DOHH2 (cell line): Measurements from ENCODE around the gene IGDCC3.

ENCODE experiments used
- H3F3A ChIP-seq: fragments of 200-600 bp; sonication (generic), shearing (Covaris generic); 2 replicates; pipeline ENCODE4 v1.6.0; 2016; ENCODE audit warnings: antibody characterized with exemption, mild to moderate bottlenecking; ENCODE audit not compliant: control insufficient read depth, insufficient read depth
- H3K27ac ChIP-seq: fragments of 200-600 bp; sonication (generic); 2 replicates; pipeline ENCODE4 v1.5.1; 2014; ENCODE audit warnings: low read depth, mild to moderate bottlenecking, low read length, moderate library complexity
- H3K27me3 ChIP-seq: fragments of 200-600 bp; sonication (generic); 2 replicates; pipeline ENCODE4 v1.6.1; 2014; ENCODE audit warnings: mild to moderate bottlenecking, low read length, mixed read lengths; ENCODE audit not compliant: control insufficient read depth
- H3K36me3 ChIP-seq: fragments of 200-600 bp; sonication (generic); 2 replicates; pipeline ENCODE4 v1.6.1; 2014; ENCODE audit warnings: mild to moderate bottlenecking, low read length, moderate library complexity, mixed read lengths; ENCODE audit not compliant: control insufficient read depth
- H3K4me1 ChIP-seq: fragments of 200-600 bp; sonication (generic); 2 replicates; pipeline ENCODE4 v1.6.1; 2014; ENCODE audit warnings: mild to moderate bottlenecking, low read length, mixed read lengths; ENCODE audit not compliant: control insufficient read depth
- H3K4me2 ChIP-seq: fragments of 200-600 bp; sonication (generic); 2 replicates; pipeline ENCODE4 v1.6.0; 2014; ENCODE audit warnings: mild to moderate bottlenecking, low read length, moderate library complexity
- H3K4me3 ChIP-seq: fragments of 200-600 bp; sonication (generic); 2 replicates; pipeline ENCODE4 v1.5.1; 2014; ENCODE audit warnings: mild to moderate bottlenecking, low read length, mixed read lengths
- H3K79me2 ChIP-seq: fragments of 200-600 bp; sonication (generic); 2 replicates; pipeline ENCODE4 v1.6.1; 2014; ENCODE audit warnings: mild to moderate bottlenecking, low read length, mixed read lengths; ENCODE audit not compliant: control insufficient read depth
- H3K9me2 ChIP-seq: fragments of 200-600 bp; sonication (generic); replicated peaks from 2 replicates; pipeline ENCODE4 v1.6.1; 2014; ENCODE audit warnings: mild to moderate bottlenecking, low read length, mixed read lengths; ENCODE audit not compliant: control insufficient read depth
- H3K9me3 ChIP-seq: fragments of 200-600 bp; sonication (generic); 2 replicates; pipeline ENCODE4 v1.6.1; 2014; ENCODE audit warnings: antibody characterized with exemption, low read length, mixed read lengths; ENCODE audit not compliant: control insufficient read depth, insufficient read depth
- H4K20me1 ChIP-seq: fragments of 200-600 bp; sonication (generic); 2 replicates; pipeline ENCODE4 v1.6.0; 2014; ENCODE audit warnings: low read depth, mild to moderate bottlenecking, antibody characterized with exemption, low read length, moderate library complexity; ENCODE audit not compliant: control insufficient read depth, insufficient read depth
- CTCF ChIP-seq: fragments of 200-600 bp; sonication (generic); IDR thresholded peaks from one replicate; pipeline ENCODE4 v1.5.1; 2014; ENCODE audit warnings: antibody characterized with exemption, mild to moderate bottlenecking, low read depth, low read length; ENCODE audit not compliant: poor library complexity, severe bottlenecking
- EZH2phosphoT487 ChIP-seq: fragments of 200-600 bp; sonication (generic); IDR thresholded peaks from 2 replicates; pipeline ENCODE4 v1.6.1; 2017; ENCODE audit warnings: borderline replicate concordance, mild to moderate bottlenecking, antibody characterized with exemption, low read length, moderate library complexity, mixed read lengths

IGDCC3 gene

DNA sequence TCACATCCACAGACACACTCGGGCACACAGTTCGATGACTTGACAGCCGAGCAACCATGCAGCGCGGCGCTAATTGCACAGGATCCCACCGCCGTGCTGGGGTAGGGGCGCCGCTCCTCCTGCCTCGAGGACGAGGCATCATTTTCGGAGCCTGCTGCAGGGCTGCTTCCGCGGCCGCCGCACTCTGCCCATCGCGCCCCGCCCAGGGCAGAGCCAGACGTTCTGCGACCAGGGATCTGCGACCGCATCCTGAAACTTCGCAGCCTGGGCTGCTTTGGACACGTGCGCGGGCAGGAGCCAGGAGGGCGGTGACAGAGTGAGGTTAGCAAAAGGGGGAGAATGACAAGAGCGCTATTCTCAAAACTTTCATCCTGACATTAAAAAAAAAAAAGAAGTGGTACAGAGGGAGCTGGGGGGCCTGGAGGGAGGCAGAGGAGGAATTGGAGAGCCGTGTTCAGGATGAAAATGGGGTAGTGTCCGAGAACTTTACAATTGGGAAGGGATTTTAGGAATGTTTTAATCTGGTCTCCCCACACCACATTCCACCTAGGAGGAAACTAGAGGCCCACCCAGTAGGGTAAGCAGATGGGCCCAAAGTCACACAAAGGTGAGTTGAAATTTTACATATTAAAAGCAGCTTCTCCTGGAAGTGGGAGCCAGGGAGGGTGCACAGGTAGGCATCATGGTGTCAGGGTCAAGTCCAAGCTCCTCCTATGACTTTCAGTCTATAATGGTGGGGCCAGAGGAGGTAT lies 15.9 kb downstream of the IGDCC3 start:
- no peak overlapping the region for H3K4me3 ChIP-seq
- H3K4me2 ChIP-seq = no peak overlapping the region

DNA sequence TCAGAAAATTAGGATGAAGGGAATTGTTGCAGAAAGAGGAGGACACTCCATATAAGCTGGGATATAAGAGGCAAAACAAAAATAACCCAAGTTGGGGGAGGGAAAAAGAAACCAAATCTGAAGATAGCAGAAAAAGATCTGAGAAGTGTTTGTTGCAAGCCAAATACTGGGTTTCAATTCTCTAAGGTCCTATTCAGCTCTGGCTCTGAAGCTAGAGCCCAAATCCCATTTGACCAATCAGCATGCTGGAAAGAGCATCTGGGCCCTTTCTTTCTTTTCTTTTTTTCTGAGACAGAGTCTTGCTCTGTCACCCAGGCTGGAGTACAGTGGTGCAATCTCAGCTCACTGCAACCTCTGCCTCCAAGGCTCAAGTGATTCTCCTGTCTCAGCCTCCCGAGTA lies 17.3 kb downstream of the IGDCC3 start:
- no peak overlapping the region for H3K27ac ChIP-seq
- no peaks in the 10 kb centered on the region for H3K36me3 ChIP-seq
- no peaks in the 10 kb centered on the region for H3K79me2 ChIP-seq
- H3K9me3 ChIP-seq = no peaks in the 10 kb centered on the region
- H3K4me1 ChIP-seq = no peaks in the 10 kb centered on the region
- no peak overlapping the region for H3K4me2 ChIP-seq
- no peaks in the 10 kb centered on the region for H3F3A ChIP-seq
- peaks cover 11% of the 10 kb centered on the region for H3K27me3 ChIP-seq
- no peak for TF ChIP-seq CTCF
- no peak for TF ChIP-seq EZH2phosphoT487
- H3K4me3 ChIP-seq = no peak overlapping the region
- H4K20me1 ChIP-seq = no peaks in the 10 kb centered on the region
- H3K9me2 ChIP-seq = no peaks in the 10 kb centered on the region

More for the DNA sequence above, 15.9 kb downstream of the IGDCC3 start:
- Histone ChIP-seq H4K20me1 (no peaks in the 10 kb centered on the region), H3K9me3 (no peaks in the 10 kb centered on the region), H3K36me3 (no peaks in the 10 kb centered on the region), H3F3A (no peaks in the 10 kb centered on the region), H3K27ac (no peak overlapping the region), H3K4me1 (no peaks in the 10 kb centered on the region), H3K79me2 (no peaks in the 10 kb centered on the region), H3K9me2 (no peaks in the 10 kb centered on the region), H3K27me3 (peaks cover 14% of the 10 kb centered on the region)
- TF ChIP-seq EZH2phosphoT487 (no peak), CTCF (no peak)

DNA sequence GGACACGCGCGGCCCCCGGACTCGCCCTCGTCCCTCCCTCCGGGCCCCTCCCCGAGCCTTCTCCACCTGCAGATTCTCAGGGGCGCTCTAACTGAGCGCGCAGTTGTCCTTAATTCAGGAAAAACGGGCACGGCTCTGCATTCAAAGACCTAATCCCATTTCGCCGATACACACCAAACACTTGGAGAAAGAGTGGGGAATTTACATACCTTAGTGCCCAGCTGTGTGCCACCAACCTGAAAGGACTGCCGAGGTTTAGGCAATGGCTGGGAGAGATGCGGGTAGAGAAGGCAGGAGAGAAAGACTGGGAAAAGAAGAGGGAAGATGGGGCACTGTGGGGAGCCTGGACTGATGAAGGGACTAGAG lies 21.8 kb downstream of the IGDCC3 start:
- no peaks in the 10 kb centered on the region for H3K79me2 ChIP-seq
- H3K27ac ChIP-seq = no peak overlapping the region
- no peaks in the 10 kb centered on the region for H3K36me3 ChIP-seq
- H3K27me3 ChIP-seq = no peaks in the 10 kb centered on the region
- no peaks in the 10 kb centered on the region for H4K20me1 ChIP-seq
- H3F3A ChIP-seq = no peaks in the 10 kb centered on the region
- no peak for TF ChIP-seq CTCF
- no peak for TF ChIP-seq EZH2phosphoT487
- H3K4me2 ChIP-seq = no peak overlapping the region
- peaks cover 12% of the 10 kb centered on the region; the same call in 1 of the 2 replicates for H3K9me3 ChIP-seq
- no peak overlapping the region for H3K4me3 ChIP-seq
- H3K9me2 ChIP-seq = no peaks in the 10 kb centered on the region
- H3K4me1 ChIP-seq = no peaks in the 10 kb centered on the region
